Stimulated activated CD8-positive, alpha-beta memory T cell treated with anti-CD3 and anti-CD28 coated beads, Interleukin-2, amount 100 ng/mL, for 48 hours (primary cell): ENCODE results near the gene MBNL2.

Experiments used
- DNase-seq, 2 donors: peaks; one replicate each; pipeline ENCODE4 v3.0.0-alpha.2; 2020; ENCODE audit warnings: low read depth in 2 of 2

MBNL2 gene

GRCh38 chr13:97273341-97273831, 51.3 kb downstream of the MBNL2 start:
- no peak for DNase-seq

- no peak for DNase-seq
Observed at GRCh38 chr13:97274829-97275649, 52.9 kb downstream of the MBNL2 start.

GRCh38 chr13:97275776-97276501, 53.8 kb downstream of the MBNL2 start:
- DNase-seq, result no peak

DNA sequence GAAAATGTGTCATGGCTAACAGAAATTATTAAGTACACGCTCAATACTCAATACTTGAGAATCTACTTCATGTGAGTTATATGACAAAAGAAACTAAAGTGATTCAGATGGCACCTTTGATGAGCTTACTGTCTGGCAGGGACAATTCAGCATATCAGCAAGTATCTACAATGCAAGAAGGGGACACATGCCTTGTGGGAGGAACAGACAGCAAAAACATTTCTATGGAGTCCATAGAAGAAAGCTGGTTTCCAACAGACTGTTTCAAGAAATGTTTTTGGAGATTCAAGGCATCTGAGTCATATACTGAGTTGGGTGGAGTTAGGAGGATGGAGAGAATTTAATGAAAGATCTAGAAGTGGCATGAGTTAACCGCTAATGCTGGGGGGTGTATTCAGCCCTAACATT, 54.7 kb downstream of the MBNL2 start:
- DNase-seq, result no peak

- no peak for DNase-seq
Observed at GRCh38 chr13:97278435-97279411, 56.6 kb downstream of the MBNL2 start.

DNA sequence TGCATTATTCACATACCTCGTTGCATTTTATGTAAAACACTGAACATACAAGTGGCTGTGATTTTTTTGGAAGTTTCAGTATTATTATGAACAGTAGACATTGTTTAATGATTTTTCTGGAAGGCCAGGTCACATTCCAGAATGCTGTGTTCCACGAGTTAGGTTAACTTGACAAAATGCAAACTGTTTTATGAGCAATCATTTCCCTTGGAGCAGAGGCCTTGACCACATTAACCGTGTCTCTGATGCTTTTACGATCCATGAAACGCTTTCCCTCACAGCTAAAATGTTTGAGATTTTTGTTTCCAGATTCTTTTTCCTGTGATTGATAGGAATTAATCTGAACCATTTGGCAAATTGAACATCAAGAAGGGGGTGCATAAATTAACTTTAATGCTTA, 57.8 kb downstream of the MBNL2 start:
- DNase-seq, result no peak

DNA sequence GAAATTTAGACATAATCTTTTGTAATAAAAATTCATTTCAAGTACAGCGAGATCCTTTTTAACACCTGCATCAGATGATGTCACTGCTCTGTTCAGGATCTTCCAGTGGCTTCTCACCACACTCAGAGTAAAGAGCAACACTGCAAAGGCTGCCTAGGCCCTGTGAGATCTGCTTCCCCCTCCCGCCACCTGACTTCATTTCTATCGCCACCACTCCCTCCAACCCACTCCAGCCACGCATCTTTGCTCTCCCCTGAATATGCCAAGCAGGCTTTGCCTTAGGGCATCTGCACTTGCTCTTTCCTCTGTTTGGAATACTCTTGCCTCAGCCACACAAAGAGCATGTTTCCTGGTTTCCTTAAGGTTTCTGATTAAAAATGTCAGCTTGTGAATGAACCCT, 58.3 kb downstream of the MBNL2 start:
- no peak for DNase-seq

- no peak for DNase-seq
Observed at GRCh38 chr13:97281028-97281427, 58.9 kb downstream of the MBNL2 start.

- DNase-seq, result no peak
Observed at GRCh38 chr13:97282705-97283104, 60.6 kb downstream of the MBNL2 start.

- no peak for DNase-seq
Observed at GRCh38 chr13:97283888-97284287, 61.8 kb downstream of the MBNL2 start.

DNA sequence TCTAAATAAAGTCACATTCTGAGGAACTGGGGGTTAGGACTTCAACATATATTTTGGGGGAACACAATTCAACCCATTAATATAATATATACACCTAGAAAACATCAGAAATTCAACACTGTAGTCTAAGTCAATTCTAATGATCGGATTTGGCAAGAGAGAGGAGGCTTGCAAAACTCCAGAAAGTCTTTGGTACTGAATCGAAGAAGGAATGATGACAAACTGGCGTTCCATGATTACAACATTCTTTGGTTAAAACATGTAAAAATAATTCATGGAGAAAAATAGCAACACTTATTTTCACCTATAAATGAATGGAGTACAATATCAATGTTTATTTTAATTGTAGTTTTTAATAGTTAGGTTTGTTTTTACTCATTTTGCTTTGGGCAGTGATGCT, 62.4 kb downstream of the MBNL2 start:
- DNase-seq, result no peak

GRCh38 chr13:97285221-97285955, 63.3 kb downstream of the MBNL2 start:
- no peak for DNase-seq

DNA sequence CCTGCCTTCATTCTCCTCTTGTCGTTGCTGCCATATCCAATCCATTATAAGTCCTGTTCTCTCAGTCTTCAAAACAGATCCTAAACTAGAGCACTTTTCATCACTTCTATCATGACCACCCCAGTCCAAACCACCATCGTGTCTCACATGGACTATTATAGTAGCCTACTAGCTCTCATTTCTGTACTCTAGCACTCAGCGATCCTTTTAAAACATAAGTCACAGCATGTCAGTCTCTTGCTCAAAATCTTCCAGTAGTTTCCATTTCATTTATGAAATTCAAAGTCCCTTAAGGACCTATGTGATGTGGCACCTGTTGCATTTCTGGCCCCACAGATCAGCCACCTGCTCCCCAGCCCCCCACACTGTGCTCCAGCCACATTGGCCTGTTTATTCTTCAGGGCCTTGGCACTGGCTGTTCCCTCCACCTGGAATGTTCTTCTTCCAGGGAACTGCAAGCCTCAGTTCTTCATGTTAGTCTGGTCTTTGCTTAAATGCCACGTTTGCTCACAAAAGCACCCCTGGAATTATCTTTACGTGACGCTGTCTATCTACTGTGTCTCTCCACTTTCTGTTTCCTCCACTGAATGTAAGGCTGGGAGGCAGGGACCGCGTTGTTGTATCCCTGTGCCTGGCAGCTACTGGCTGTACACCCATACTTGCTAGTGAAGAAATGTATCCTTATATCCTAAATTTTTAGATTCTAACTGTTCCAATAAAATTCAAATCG, 64.3 kb downstream of the MBNL2 start:
- DNase-seq, result no peak

- DNase-seq, result no peak
Observed at GRCh38 chr13:97287047-97287383, 64.9 kb downstream of the MBNL2 start.

- no peak for DNase-seq
Observed at GRCh38 chr13:97288486-97288900, 66.4 kb downstream of the MBNL2 start.

GRCh38 chr13:97289514-97290298, 67.6 kb downstream of the MBNL2 start:
- DNase-seq, result no peak

DNA sequence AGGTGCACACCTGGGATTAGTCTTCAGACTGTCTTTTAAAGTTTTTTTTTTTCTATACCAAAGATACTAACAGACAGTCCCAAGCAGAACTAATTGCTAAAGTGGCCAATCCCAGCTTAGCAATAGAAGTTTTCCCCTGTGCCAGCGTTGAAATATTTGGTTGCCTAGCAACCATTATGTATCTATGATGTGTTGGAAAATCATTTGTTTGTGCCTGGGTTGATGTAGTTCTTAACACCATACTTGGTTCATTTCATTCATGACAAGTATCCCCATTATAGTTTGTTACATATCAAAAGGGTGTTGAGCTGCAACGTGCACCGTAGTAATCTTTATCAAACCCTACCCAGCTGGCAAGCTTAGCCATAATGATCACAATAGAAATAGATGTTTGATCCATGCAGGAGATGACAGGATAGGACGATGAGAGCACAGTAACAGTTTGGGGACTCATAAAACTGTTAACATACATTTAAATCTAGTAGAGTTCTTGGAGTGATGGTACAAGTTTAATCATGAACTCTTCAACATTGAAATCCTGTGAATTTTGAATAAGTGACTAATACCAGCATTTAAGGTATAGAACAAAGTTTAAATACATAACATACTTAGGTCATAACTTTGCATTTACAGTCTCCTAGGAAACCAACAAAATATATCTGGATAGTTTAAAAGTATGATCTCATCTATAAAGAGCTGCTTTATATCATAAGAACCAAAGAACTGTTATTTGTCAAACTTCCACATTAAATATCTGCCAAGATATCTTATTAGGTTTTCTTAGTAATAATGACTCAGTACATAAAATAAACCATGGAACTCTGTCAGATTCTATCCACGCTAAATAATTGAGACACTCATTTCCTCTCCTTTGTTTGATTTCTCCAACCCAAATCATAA, 73.4 kb downstream of the MBNL2 start:
- DNase-seq, result no peak

- no peak for DNase-seq
Observed at GRCh38 chr13:97296740-97297139, 74.6 kb downstream of the MBNL2 start.

DNA sequence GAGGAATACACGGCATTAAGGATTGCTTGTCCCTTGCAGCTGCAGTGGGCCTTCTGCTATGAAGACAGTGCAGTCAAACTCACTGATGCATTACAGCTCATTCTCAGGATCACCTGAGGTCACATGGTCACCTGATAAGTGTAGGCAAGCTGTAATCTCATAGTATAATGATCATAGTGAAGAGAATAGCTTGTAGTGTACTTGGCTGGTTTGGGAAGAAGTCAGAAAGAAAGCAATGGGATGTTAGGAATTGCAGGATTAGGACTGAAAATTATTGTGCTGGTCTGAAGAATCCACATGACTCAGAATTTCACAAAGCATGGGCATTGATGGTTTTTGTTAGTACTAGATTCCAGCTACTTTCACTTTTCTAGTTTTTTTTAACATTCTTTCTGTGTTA, 76.7 kb downstream of the MBNL2 start:
- no peak for DNase-seq
